Stimulated activated CD4-positive, alpha-beta T cell treated with anti-CD3 and anti-CD28 coated beads, Interleukin-12 subunit alpha, Interleukin-12 subunit beta, amount 100 ng/mL, for 48 hours (primary cell): ENCODE results near the gene ZNF529.
"Not testable (repeated sequence)": the region's sequence is repeated elsewhere in the genome, so short reads cannot be mapped to it uniquely, and the experiment has no call there.

Experiments
- DNase-seq, 3 donors: peaks; one replicate each; pipeline ENCODE4 v3.0.0-alpha.2; 2020; ENCODE audit warnings: low read depth in 2 of 3, low spot score in 1 of 3

Gene ZNF529

DNA sequence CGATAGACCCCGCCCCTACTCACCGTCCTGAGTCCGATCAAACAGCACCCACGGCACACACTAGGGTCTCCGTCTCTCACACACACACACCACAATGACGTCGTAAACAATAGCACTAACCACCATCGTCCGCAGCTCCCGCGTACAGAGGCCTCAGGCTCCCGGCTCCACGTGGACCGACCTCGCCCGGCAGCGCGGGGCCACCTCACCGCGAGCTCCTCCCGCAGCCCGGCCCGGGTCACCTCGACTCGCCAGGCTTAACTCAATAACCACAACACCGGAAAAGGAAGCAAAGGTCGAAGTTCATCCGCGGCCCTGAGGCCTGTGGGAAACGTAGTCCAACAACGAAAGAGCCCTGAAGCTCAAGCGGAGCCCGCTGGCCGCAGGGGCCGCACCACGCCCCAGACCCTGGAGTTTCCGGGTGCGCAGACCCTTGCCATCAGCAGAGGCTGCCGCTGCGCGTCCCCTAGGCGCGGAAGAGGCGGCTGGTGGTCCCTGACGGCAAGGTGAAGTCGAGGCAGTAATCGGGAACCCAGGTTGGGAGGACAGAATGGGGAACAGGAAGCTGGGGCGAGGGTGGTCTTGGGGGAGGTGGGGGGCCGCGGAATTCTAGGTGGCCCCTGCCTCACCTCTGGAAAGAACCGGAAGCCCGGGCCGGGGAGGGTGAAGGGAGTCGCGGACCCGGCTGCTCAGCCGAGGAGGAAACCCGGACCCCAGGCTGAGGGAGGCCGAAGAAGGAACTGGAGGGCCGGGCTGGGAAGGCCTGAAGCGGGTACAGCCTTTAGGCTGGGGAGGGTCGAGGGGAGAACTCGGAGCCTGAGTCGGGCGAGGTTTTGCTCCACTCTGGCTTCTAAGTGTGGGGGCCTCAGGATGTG, at the start of gene ZNF529:
TSS of gene ZNF529 (minus strand) at position 273 of the 875 bp plus-strand sequence. CDS start 946 bp downstream, outside the sequence.
- DNase-seq, result peak; percentile 73 to 80 (median 74)

DNA sequence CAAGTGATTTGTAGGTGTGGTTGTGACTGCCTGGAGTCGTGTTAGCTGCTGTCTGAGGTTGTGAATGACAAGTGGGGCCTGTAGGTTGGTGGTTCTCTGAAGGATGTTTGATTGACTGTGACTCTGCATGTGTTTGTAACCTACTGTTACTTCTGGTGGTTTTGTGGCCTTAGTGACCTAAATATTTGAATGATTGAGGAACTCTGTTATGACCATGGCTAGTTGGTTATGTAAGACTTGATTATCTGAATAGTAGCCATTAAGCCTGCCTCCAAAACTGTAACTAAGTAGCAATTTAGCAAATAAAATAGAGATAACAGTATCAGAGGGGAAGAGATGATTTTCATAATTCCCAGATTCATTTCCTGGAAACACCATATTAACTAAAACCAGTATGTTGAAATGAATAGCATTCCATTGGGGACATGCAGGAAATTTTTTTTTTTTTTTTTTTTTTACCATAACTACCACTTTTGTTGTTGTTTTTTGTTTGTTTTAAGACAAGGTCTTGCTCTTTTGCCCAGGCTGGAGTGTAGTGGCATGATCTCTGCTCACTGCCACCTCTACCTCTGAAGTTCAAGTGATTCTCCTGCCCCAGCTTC, 32.9 kb upstream of the ZNF529 start:
- DNase-seq, result no peak

DNA sequence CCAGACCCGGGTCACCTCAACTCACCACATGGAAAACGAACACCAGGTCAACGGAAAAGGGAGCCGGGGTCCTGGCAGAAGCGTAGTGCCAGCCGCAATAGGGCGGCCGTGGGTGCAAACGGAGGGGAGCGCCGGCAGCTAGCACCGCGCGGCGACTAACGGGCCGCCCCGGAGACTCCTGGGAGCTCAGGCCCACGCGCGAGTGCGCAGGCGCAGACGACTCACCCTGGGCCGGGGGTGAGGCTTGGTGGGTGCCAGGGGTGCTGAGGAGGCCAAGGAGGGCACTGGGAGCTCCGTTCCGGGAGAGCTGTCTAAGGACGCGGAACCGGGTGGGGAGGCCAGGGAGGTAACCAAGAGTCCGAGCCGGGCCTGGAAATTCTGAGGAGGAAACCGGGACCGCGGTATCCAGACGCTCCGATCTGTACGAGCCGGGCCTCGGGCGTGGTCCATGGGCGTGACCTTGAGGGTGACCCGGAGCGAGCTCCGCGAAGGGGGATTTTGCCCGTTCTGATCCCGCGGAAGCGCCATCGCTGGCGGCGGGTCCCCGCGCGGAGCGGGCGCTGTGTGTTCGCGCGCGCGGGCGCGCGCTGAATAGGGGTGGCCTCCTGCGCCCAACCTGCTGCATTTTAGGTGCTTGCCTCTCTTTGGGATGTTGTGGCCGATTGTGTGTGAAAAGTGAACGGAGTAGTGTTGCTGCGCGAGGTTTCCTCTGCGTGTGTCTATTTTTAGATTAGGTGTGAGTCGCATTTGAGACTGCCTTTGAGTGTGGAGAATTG, 32.2 kb upstream of the ZNF529 start, which contains the start of gene ZNF382:
TSS of gene ZNF382 (plus strand) at position 213 of the 776 bp plus-strand sequence. CDS start 4,602 bp downstream, outside the sequence.
- peak; percentile 74 to 86 (median 77) for DNase-seq

DNA sequence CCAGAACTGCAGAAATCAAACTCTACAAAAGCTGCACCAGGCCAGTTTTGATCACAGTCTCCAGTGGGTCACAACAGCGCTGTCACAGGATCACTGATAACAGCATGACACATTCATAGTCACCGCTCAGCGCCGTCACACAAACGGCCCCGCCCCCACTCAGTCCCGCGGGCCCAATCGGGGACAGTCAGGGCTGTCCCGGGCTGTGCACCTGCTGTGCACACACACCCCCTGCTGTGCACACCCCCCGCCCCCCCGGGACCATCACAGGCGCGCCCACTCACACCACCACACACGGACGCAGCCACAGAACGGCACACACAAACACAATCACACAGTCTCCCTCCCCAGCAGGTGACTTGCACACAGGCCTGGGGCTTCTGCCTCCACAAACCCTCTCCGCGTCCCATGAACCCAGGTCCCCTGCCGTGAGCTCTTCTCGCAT, 31.6 kb upstream of the ZNF529 start:
- DNase-seq, result peak; percentile 78 to 83 (median 80)

DNA sequence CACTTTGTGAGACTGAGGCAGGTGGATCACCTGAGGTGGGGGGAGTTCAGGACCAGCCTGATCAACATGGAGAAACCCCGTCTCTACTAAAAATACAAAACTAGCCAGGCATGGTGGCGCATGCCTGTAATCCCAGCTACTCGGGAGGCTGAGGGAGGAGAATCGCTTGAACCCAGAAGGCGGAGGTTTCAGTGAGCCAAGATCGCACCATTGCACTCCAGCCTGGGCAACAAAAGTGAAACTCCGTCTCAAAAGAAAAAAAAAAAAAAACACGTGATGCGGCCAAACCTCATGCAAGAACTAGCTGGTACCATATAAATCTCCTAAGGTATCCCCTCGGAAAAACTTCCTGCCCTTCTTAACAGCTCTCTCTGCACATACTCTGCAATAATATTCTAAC, 29.6 kb upstream of the ZNF529 start:
- DNase-seq, result not testable (repeated sequence)

DNA sequence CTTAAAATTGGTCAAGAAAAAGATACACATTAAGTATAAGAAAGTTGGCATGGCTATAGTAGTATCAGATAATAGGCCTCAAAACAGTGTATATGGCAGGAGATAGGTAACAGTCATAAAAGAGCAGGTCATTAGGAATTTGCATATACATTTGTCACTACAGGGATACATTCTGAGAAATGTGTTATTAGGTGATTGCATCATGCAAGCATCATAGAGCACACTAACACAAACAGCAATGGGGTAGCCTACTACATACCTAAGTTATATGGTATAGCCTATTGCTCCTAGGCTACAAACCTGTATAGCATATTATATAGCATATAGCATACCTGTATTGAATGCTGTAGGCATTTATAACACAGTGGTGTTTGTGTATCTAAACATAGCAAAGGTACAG, 6.2 kb upstream of the ZNF529 start:
- DNase-seq, result no peak

DNA sequence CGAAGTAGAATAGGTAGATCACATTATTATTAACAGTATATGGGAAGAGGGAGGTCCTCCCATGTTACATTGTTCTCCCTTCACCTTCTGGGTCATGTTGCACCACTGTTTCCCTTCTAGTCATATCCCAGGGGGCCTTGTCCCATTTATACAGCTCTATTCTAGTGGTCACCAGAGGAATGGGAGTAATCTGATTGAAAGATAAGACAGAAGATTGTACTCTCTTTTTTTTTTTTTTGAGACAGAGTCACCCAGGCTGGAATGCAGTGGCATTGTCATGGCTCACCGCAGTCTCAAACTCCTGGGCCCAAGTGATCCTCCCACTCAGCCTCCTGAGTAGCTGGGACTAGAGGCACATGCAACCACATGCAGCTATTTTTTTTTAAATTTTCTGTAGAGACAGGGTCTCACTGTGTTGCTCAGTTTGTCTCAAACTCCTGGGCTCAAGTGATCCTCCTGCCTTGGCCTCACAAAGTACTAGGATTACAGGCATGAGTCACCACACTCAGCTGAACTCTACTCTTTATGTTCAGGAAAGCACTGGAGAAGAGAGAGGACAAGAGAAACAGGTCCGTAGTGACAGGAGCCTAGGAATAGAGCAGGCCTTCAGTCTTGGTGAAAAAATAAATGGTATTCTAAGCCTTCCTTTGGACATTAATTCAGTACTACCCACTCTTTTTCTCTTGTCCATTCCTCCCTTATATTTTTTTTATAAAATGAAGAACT, 4.3 kb upstream of the ZNF529 start:
- no peak for DNase-seq

DNA sequence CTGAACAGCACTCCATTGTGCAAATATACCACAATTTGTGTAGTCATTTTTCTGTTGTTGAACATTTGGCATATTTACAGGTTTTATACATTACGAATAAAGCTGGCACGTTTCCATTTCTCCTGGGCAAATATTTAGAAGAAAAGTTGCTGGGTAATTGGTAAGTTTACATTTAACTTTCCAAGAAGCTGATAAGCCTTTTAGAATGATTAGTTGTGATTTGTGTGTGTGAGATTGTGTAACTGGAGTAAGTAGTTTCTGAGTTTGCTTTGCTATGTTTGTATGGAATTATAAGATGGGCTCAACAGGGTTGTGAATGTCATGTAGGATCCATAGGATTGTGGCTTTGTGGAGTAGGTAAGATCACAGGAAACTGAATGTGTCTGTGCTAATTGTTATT, 1.6 kb upstream of the ZNF529 start:
- DNase-seq, result no peak

DNA sequence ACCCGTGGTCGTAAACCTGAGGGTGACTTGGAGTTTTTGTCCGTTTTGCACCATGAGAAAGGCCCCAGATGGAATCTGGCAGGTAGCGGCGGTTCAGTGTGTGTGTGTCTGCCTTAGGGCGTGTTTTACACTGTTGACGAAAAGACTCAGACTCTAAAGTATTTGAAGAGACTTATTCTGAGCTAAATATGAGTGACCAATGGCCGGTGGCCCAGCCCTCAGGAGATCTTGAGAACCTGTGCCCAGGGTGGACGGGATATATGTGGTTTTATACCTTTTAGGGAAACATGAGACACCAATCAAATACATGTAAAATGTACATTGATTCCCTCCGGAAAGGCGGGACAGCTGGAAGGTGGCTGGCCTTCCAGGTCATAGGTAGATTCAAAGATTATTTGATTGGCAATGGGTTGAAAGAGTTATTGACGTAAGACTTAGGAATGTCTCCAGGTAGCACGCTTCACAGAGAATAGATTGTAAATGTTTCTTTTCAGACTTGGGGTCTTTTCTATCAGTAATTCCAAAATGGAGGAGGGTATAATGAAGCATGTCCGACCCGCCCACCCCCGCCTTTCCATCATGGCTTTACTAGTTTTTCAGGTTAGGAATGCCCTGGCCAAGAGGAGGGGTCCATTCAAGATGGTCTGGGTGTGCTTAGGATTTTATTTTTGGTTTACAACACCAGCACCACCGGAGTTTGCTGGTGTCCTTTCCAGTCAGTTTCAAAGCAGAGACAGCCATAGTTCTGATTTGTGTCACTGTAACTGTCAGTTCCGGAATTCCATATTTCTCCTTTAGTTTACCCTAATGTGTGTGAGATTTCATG, 1.0 kb upstream of the ZNF529 start:
- no peak for DNase-seq

DNA sequence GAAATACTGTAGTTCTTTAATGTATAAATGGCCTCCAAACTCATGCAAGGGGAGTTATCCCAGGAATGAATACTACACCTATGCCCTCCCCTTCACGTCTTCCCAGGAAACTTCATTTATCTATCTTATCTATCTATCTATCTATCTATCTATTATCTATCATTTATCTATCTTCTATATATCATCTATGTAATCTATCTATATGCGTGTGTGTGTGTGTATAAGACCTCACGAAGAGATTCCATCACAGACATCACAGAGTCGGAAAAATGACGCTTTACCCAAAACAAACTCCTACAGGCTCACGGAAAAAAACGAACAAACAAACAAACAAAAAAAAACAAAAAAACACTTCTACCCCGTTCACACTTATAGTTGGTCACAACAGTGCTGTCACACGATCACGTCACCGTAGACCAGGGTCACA, 486 bp downstream of the ZNF529 start:
- DNase-seq, result no peak

DNA sequence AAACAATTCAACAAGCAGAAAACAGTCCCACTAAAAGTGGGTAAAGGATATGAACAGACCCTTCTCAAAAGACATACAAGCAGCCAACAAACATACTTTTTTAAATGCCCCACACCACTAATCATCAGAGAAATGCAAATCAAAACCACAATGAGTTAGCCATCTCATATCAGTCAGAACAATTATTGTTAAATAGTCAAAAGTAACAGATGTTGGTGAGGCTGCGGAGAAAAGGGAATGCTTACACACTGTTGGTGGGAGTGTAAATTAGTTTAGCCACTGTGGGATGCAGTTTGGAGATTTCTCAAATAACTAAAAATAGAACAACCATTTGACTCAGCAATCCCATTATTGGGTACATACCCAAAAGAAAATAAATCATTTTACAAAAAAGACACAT, 8.7 kb downstream of the ZNF529 start:
- no peak for DNase-seq

DNA sequence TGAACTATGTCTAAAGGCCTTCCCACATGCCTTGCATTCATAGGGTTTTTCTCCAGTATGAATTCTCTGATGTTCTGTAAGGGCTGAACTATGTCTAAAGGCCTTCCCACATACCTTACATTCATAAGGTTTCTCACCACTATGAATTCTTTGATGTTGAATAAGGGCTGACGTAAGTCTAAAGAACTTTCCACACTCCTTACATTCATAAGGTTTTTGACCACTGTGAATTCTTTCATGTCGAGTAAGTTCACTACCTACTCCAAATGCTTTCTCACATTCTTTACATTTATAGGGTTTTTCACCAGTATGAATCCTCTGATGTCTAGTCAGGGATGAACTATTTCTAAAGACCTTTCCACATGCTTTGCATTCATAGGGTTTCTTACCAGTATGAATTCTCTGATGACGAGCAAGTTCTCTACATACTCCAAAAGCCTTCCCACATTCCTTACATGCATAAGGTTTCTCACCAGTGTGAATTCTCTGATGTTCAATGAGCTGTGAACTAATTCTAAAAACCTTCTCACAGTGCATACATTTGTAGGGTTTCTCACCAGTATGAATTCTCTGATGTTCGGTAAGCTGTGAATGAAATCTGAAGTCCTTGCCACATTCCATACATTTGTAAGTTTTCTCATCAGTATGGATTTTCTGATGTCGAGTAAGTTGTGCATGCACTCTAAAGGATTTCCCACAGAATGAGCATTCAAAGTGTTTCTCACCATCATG, 25.9 kb downstream of the ZNF529 start:
- DNase-seq, result no peak

DNA sequence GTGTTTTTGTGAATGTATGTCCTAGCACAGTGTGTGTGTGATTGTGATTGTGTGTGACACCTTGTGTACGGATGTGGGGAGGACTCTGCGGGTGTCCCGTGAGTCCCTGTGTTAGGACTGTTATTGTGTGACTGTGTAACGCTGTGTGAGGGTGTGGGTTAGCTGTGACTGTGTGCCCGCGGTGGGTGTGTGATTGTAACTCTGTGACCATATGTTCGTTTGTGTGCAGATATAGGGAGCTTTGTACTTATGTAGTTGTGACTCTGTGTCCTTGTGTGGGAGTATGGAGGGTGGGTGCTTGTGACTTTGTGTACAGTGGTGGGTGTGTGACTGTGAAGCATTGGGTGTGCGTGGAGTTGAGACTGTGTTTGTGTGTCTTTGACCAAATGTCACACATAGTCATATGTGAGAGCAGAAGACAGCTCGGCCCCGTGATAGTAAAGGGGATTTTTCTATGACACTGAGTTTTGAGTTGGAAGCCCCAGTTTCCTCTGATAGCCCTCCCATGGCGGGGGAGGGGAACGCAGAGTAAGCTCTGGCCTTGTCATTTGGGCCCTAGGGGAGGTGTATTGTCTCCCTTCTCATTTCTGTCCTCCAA, 44.1 kb downstream of the ZNF529 start:
- peak; percentile 1 to 8 (median 4) for DNase-seq

DNA sequence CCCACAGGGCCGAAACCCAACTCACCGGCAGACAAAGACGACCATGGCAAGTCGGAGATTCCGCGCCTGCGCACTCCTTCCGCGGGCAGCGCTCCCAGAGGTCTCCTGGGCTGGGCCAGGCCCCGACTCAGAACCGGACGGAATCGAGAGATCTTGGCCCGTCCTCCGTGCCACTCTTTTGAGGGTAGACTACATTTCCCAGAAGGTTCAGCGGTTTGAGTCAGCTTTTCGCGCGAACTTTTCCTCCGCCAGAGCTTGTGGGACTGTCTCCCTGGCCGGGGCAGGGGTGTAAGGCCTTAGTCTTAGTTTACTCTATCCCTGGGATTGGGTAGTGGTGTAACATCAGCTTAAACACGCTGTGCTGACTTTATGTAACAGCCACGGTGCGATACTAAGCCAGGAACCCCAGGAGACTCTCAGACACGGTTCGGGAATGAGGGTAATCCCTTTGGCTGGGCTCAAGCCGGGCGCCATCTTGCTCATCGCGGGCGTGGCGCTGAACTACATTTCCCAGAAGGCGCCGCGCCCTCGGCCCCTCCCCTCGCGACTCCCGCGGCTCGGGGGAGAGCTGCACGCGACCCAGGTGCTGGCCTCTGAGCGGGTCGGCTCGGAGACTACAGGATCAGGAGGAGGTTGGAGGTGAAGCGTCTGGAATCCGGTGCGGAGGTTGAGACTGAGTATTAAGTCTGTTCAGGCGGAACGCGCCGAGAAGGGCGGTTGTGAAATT, 44.7 kb downstream of the ZNF529 start, which contains the start of gene ZNF260:
TSS of gene ZNF260 (minus strand) at position 78 of the 727 bp plus-strand sequence. CDS start 13,033 bp downstream, outside the sequence.
- peak; percentile 83 to 92 (median 88) for DNase-seq

DNA sequence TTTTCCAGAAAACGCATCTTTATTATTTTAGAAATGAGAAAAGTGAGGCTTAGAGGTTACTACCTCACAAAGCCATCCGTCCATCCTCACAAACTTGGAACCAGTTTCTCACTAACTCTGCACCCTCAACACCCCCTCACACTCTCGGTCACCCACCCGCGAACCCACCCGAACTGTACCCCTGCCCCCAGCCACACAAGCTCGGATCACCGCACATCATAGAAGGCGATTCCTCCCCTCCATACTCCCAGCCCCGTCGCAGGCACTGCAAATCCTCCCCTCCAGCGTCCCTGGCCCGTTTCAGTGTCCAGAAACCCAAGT, 45.3 kb downstream of the ZNF529 start:
- DNase-seq, result no peak

DNA sequence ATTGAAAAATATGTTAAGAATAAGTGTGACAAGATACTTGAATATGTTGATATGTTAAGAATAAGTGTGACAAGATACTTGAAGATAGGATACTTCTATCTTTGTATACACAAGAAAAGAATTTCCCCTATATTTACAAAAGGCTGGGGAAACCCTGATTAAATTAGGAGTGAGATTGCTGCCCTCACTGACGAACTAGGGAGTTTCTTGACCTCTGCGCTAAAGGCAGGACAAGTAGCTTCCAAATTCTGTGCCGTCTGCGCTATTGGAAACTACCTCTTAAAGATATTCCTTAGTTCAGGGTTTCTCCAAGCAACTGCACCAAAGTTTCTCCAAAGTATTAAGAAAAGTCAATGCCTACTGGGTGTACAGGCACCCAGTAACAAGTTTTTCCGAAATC, 45.8 kb downstream of the ZNF529 start:
- no peak for DNase-seq

DNA sequence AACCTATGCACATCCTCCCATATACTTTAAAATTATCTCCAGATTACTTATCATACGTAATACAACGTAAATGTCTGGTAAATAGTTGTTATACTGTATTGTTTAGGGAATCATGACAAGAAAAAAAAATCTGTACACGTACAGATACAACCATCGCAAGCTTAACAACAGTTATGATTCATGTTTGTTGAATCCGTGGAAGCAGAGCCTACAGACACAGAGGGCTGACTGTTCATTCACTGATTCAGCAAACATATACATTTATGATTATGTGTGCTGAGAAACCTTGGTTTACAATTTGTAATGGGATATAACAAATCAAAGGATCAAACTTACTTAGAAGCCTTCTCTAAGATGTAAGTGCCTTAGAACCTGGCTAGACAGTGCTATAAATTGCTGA, 46.5 kb downstream of the ZNF529 start:
- DNase-seq, result no peak

DNA sequence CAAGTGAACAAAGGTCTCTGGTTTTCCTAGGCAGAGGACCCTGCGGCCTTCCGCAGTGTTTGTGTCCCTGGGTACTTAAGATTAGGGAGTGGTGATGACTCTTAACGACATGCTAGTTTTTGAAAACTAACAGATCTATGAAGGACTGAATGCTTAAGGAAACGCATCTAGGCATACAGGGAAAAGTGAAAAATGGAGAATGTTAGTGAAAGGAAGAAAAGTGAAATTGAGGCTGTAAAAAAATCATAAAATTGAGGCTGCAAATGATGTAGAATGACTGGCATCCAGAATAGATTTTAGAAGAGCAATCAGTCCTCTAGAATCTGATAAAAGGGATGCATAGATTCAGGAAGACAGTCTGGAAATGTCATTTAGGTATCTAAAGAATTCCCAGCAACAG, 48.5 kb downstream of the ZNF529 start:
- no peak for DNase-seq
